Left renal pelvis (tissue), 4 donors: ENCODE data around the gene CHID1. TPM values are rescaled to one million over a fixed set of nuclear protein-coding genes. Genes with fewer than 3 reads are reported as not detected.

ENCODE experiments used
- DNase-seq, 4 donors: peaks; one replicate each; pipeline ENCODE4 v3.0.0-alpha.2; 2013; ENCODE audit warnings: low read depth in 4 of 4, low spot score in 3 of 4
- polyA plus RNA-seq, 4 donors: library from polyadenylated mRNA; unstranded; fragments of 120-200 nt; gene quantifications; one replicate each; pipeline ENCODE4 v1.2.1, GENCODE V29; 2013; ENCODE audit not compliant: insufficient read length in 4 of 4

Gene CHID1
- polyA plus RNA-seq, 4 donors, result 100 to 123 (median 106) TPM

- DNase-seq, result no peak
Observed at GRCh38 chr11:889687-890475, 20.7 kb downstream of the CHID1 start.

- no peak for DNase-seq
Observed at GRCh38 chr11:889257-889656, 21.4 kb downstream of the CHID1 start.

- no peak for DNase-seq
Observed at GRCh38 chr11:888310-889212, 22.0 kb downstream of the CHID1 start.

GRCh38 chr11:887589-887988 is 23.0 kb downstream of the CHID1 start:
- no peak for DNase-seq

- DNase-seq, result no peak
Observed at GRCh38 chr11:886568-886967, 24.0 kb downstream of the CHID1 start.

GRCh38 chr11:884578-885070 is 26.0 kb downstream of the CHID1 start:
- no peak for DNase-seq

- DNase-seq, result no peak
Observed at GRCh38 chr11:883527-883926, 27.1 kb downstream of the CHID1 start.

- no peak for DNase-seq
Observed at GRCh38 chr11:882596-882995, 28.0 kb downstream of the CHID1 start.

GRCh38 chr11:880447-880846 is 30.2 kb downstream of the CHID1 start:
- DNase-seq, result no peak

GRCh38 chr11:877565-877964 is 33.0 kb downstream of the CHID1 start:
- no peak for DNase-seq

- no peak for DNase-seq
Observed at GRCh38 chr11:876545-876944, 34.1 kb downstream of the CHID1 start.

GRCh38 chr11:875769-876301 is 34.8 kb downstream of the CHID1 start:
- DNase-seq, result no peak

GRCh38 chr11:875203-875602 is 35.4 kb downstream of the CHID1 start:
- no peak for DNase-seq

- no peak for DNase-seq
Observed at GRCh38 chr11:873706-874105, 36.9 kb downstream of the CHID1 start.

- DNase-seq, result no peak
Observed at GRCh38 chr11:872799-873198, 37.8 kb downstream of the CHID1 start.

GRCh38 chr11:871472-871871 is 39.1 kb downstream of the CHID1 start:
- DNase-seq, result no peak

GRCh38 chr11:870418-870817 is 40.2 kb downstream of the CHID1 start:
- DNase-seq, result no peak

- DNase-seq, result peak in 1 of 4 donors; percentile 44
Observed at GRCh38 chr11:870127-870413, 40.5 kb downstream of the CHID1 start.

GRCh38 chr11:869399-870126 is 41.0 kb downstream of the CHID1 start:
- DNase-seq, result no peak

- no peak for DNase-seq
Observed at GRCh38 chr11:868802-869201, 41.8 kb downstream of the CHID1 start.

- no peak for DNase-seq
Observed at GRCh38 chr11:868394-868793, 42.2 kb downstream of the CHID1 start.
